ENCODE data around the gene SLC6A5. TPM values are rescaled to one million over a fixed set of nuclear protein-coding genes. Genes with fewer than 3 reads are reported as not detected.

SLC6A5 gene
- polyA plus RNA-seq, 5 donors, result not detected

- DNase-seq, result no peak
Measured at GRCh38 chr11:20668844-20669819, 69.7 kb downstream of the SLC6A5 start, which contains the start of gene NELL1. Gene NELL1, plus strand, starts transcription at chr11:20669586.

GRCh38 chr11:20669820-20670684, 70.6 kb downstream of the SLC6A5 start:
- no peak for DNase-seq

- DNase-seq, result no peak
Measured at GRCh38 chr11:20670932-20671403, 71.6 kb downstream of the SLC6A5 start.

GRCh38 chr11:20671856-20672546, 72.6 kb downstream of the SLC6A5 start:
- DNase-seq, result no peak

- no peak for DNase-seq
Measured at GRCh38 chr11:20672575-20672974, 73.2 kb downstream of the SLC6A5 start.

- DNase-seq, result no peak
Measured at GRCh38 chr11:20676658-20677057, 77.2 kb downstream of the SLC6A5 start.

GRCh38 chr11:20688761-20689160, 89.4 kb downstream of the SLC6A5 start:
- no peak for DNase-seq

GRCh38 chr11:20707876-20708275, 108.5 kb downstream of the SLC6A5 start:
- DNase-seq, result no peak

Other genes starting within 250 kb of the SLC6A5 start
- gene HTATIP2, start 235.9 kb upstream of the SLC6A5 start, polyA plus RNA-seq (ENCODE audit: insufficient read depth in 1 of 5, insufficient read length in 5 of 5, low replicate concordance in 1 of 5), result 1 to 10 TPM; 3.3 to 5.4 (median 3.9) TPM
- 10 to 100 TPM; 13.9 to 19.2 (median 17.2) TPM for gene PRMT3, start 211.9 kb upstream of the SLC6A5 start, polyA plus RNA-seq (ENCODE audit: insufficient read depth in 1 of 5, insufficient read length in 5 of 5, low replicate concordance in 1 of 5)
- 1 to 10 TPM in 1 of 5 donors, under 1 TPM in 4; 0.28 to 2.5 (median 0.54) TPM for gene NELL1, start 70.0 kb downstream of the SLC6A5 start, polyA plus RNA-seq (ENCODE audit: insufficient read depth in 1 of 5, insufficient read length in 5 of 5, low replicate concordance in 1 of 5)